ENCODE measurements around the gene EPHB2. TPM values are rescaled to one million over a fixed set of nuclear protein-coding genes. Genes with fewer than 3 reads are reported as not detected.

The EPHB2 gene
- total RNA-seq, 2 experiments from 2014 or later = 0.08 TPM; not detected in 1

DNA sequence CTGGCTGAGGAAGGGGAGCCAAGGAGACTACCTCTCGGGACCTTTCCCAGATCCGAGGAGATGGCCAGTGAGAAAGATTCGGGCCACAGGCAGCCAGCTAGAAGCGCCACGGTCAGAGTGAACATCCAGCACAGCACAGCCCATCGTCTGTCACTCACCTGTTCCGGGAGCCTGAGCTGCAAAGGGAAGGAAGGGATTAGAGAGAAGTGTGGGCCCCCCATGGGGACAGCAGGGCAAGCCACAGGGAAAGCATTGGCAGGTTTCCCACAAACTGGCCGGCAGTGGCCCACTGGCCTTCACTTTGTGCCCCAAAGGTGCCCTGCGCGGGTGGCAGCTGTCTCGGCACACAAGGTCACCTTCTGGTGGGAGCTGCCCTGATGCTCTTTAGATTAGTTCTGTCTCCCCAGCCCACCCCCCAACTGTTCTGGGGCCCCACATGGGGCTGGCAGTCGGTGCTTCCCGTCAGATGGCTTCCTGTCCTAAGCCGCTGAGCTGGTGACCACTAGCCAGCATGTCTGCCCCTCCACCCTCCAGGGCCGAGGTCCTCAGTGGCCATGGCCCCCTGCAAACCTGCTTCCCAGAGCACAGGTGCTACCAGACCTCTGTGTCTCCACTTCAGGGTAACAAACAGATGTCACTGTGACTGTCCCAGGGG lies 205.3 kb downstream of the EPHB2 start:
- H3K27ac Mint-ChIP-seq = no peak overlapping the region

DNA sequence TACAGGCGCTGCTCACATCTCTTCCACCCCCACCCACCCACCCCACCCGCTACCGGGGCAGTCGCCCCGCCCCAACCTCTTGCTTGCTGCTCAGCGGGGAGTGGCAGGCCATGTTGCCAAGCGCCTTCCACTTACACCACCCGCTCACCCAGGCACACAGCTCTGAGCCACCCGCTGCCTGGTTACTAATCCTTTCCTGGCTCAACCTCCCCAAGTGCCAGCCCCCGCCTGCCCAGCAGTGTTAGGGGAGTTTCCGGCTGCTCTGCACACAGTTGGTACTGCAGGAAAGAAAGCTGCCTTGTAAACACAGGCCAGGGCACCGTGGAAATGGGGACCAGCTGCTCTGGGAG lies 205.8 kb downstream of the EPHB2 start:
- TF ChIP-seq, protein P1, sequence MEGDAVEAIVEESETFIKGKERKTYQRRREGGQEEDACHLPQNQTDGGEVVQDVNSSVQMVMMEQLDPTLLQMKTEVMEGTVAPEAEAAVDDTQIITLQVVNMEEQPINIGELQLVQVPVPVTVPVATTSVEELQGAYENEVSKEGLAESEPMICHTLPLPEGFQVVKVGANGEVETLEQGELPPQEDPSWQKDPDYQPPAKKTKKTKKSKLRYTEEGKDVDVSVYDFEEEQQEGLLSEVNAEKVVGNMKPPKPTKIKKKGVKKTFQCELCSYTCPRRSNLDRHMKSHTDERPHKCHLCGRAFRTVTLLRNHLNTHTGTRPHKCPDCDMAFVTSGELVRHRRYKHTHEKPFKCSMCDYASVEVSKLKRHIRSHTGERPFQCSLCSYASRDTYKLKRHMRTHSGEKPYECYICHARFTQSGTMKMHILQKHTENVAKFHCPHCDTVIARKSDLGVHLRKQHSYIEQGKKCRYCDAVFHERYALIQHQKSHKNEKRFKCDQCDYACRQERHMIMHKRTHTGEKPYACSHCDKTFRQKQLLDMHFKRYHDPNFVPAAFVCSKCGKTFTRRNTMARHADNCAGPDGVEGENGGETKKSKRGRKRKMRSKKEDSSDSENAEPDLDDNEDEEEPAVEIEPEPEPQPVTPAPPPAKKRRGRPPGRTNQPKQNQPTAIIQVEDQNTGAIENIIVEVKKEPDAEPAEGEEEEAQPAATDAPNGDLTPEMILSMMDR (IDR thresholded peaks at IDR 0.05) = no peak
- Histone ChIP-seq H3K9me3 (ENCODE audit: control insufficient read depth in 1 of 2, insufficient read depth in 1 of 2, low read length in 2 of 2) (no peaks in the 10 kb centered on the region), H3K4me3 (ENCODE audit: low read length) (no peak overlapping the region), H3K27me3 (ENCODE audit: control insufficient read depth in 1 of 2, insufficient read depth in 2 of 2, low read length in 2 of 2) (peaks cover 2 to 4% of the 10 kb centered on the region in 2 experiments), H3K27ac (ENCODE audit: low read depth in 1 of 2, low read length in 2 of 2) (no peak overlapping the region), H3K4me1 (ENCODE audit: insufficient read depth, low read length) (no peaks in the 10 kb centered on the region), H3K36me3 (ENCODE audit: insufficient read depth, low read length) (no peaks in the 10 kb centered on the region)
- DNase-seq (no peak), ATAC-seq (ENCODE audit: poor library complexity) (no peak)
- CTCF ChIA-PET = no interaction called here
- H3K4me1 Mint-ChIP-seq (ENCODE audit: low read depth) = no peaks in the 10 kb centered on the region
- H3K27ac Mint-ChIP-seq = no peak overlapping the region
- no peaks in the 10 kb centered on the region for H3K9me3 Mint-ChIP-seq
- H3K27me3 Mint-ChIP-seq = peaks cover 10% of the 10 kb centered on the region
- POLR2A ChIA-PET = no interaction called here
- intact Hi-C loops (cut with DNase I, micrococcal nuclease) = no loop called here
- H3K4me3 Mint-ChIP-seq = no peak overlapping the region
- H3K36me3 Mint-ChIP-seq (ENCODE audit: low read depth) = no peaks in the 10 kb centered on the region

More for the DNA sequence above, 205.3 kb downstream of the EPHB2 start:
- H3K36me3 Mint-ChIP-seq (ENCODE audit: low read depth) = no peaks in the 10 kb centered on the region
- POLR2A ChIA-PET = no interaction called here
- no peaks in the 10 kb centered on the region for H3K9me3 Mint-ChIP-seq
- no peak overlapping the region for H3K4me3 Mint-ChIP-seq
- TF ChIP-seq, protein P1 (IDR thresholded peaks at IDR 0.05) = no peak
- Histone ChIP-seq H3K27me3 (ENCODE audit: control insufficient read depth in 1 of 2, insufficient read depth in 2 of 2, low read length in 2 of 2) (peaks cover 2 to 4% of the 10 kb centered on the region in 2 experiments), H3K4me1 (ENCODE audit: insufficient read depth, low read length) (no peaks in the 10 kb centered on the region), H3K9me3 (ENCODE audit: control insufficient read depth in 1 of 2, insufficient read depth in 1 of 2, low read length in 2 of 2) (no peaks in the 10 kb centered on the region), H3K27ac (ENCODE audit: low read depth in 1 of 2, low read length in 2 of 2) (no peak overlapping the region), H3K36me3 (ENCODE audit: insufficient read depth, low read length) (no peaks in the 10 kb centered on the region), H3K4me3 (ENCODE audit: low read length) (no peak overlapping the region)
- H3K4me1 Mint-ChIP-seq (ENCODE audit: low read depth) = no peaks in the 10 kb centered on the region
- ATAC-seq (ENCODE audit: poor library complexity) (no peak), DNase-seq (no peak)
- intact Hi-C loops (cut with DNase I, micrococcal nuclease) = no loop called here
- H3K27me3 Mint-ChIP-seq = peaks cover 10% of the 10 kb centered on the region
- CTCF ChIA-PET = no interaction called here

DNA sequence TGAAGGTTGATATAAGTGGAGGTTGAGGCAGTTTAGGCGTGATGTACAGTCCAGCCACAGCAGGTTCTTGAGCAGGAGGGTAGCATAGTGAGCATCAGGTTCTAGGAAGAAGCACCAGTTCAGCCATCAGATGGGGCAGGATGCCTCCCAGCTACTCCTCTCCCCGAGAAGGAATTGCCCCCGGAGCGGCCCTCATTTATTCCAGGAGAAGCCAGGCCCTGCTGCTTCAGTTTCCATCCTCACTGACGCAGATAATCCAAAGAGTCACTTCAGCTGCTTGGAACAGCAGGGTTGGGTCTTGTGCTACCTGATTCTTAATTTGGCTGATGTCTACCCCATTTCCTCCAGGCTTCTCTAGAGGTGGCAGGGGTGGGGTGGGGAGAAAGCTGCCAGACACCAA lies 207.3 kb downstream of the EPHB2 start:
- Mint-ChIP-seq H3K4me1 (ENCODE audit: low read depth) (no peaks in the 10 kb centered on the region), H3K9me3 (no peaks in the 10 kb centered on the region), H3K27me3 (peaks cover 13% of the 10 kb centered on the region), H3K4me3 (no peak overlapping the region), H3K27ac (no peak overlapping the region), H3K36me3 (ENCODE audit: low read depth) (no peaks in the 10 kb centered on the region)
- intact Hi-C loops (cut with DNase I, micrococcal nuclease) = no loop called here
- DNase-seq = no peak
- Histone ChIP-seq H3K9me3 (ENCODE audit: control insufficient read depth in 1 of 2, insufficient read depth in 1 of 2, low read length in 2 of 2) (no peaks in the 10 kb centered on the region), H3K27me3 (ENCODE audit: control insufficient read depth in 1 of 2, insufficient read depth in 2 of 2, low read length in 2 of 2) (peaks cover 2 to 4% of the 10 kb centered on the region in 2 experiments), H3K27ac (ENCODE audit: low read depth in 1 of 2, low read length in 2 of 2) (no peak overlapping the region), H3K4me1 (ENCODE audit: insufficient read depth, low read length) (no peaks in the 10 kb centered on the region), H3K4me3 (ENCODE audit: low read length) (no peak overlapping the region), H3K36me3 (ENCODE audit: insufficient read depth, low read length) (no peaks in the 10 kb centered on the region)
- POLR2A ChIA-PET = no interaction called here
- ATAC-seq (ENCODE audit: poor library complexity) = no peak
- TF ChIP-seq, protein P1 (IDR thresholded peaks at IDR 0.05) = no peak
- CTCF ChIA-PET = no interaction called here
